HCT116 (cell line): ENCODE data around the gene SEC24C. TPM values are rescaled to one million over a fixed set of nuclear protein-coding genes. Genes with fewer than 3 reads are reported as not detected.

Source experiments
- ATAC-seq: fragments of 200-7000 bp; cut with Tn5 transposase; 2 replicates; pipeline ENCODE4 v1.9.1; 2020; ENCODE audit warnings: mild to moderate bottlenecking, moderate library complexity
- BruUV-seq: library from RNA; stranded (reverse); fragments of 400-500 nt; replicated peaks from 2 replicates; lab custom pipeline; 2021; lab: Mats Ljungman, UMichigan
- CTCF ChIA-PET: fragments of 300-600 bp; sonication (Branson Sonifier 250); formaldehyde crosslinking; loops from one replicate; lab custom pipeline; 2021; ENCODE audit warnings: antibody characterized with exemption; lab: Charles Lee
- POLR2A ChIA-PET: fragments of 300-600, 350-600 bp; sonication (Branson Sonifier 250); formaldehyde crosslinking; loops from one replicate; lab custom pipeline; 2021; ENCODE audit warnings: antibody characterized with exemption; lab: Charles Lee
- RAD21 ChIA-PET, 2 experiments: fragments of 300-600 bp; sonication (Branson Sonifier 250); formaldehyde crosslinking; loops; one replicate each; lab custom pipeline; 2023; ENCODE audit warnings: low total read pairs in 2 of 2; ENCODE audit not compliant: uncharacterized antibody in 2 of 2, unreplicated experiment in 2 of 2, low non-redundant PET in 1 of 2; lab: Charles Lee
- DNase-seq: peaks from one replicate; pipeline ENCODE4 v3.0.0-alpha.2; 2010; ENCODE audit warnings: low read depth, low spot score
- H2AFZ ChIP-seq: fragments of 200-600 bp; shearing (Covaris generic), sonication (generic); 2 replicates; pipeline ENCODE4 v1.6.1; 2017; ENCODE audit warnings: low read depth, mixed run types, mixed read lengths, antibody characterized with exemption, low read length; ENCODE audit not compliant: poor library complexity, severe bottlenecking
- H3K27ac ChIP-seq: 2 replicates; pipeline ENCODE4 v1.5.1; 2012; ENCODE audit warnings: low read depth, low read length
- H3K27me3 ChIP-seq: fragments of 200-600 bp; sonication (generic); 2 replicates; pipeline ENCODE4 v1.6.1; 2016; ENCODE audit warnings: mixed run types, low read length, mixed read lengths; ENCODE audit not compliant: insufficient read depth
- H3K36me3 ChIP-seq, 2 experiments: fragments of 200-500 bp in 1 of 2; fragments of 200-600 bp in 1 of 2; sonication (Bioruptor generic) in 1 of 2; sonication (generic) in 1 of 2; 2 replicates each; pipeline versions ENCODE4 v1.5.1 to v1.6.1; 2014 to 2016; ENCODE audit warnings: low read length in 2 of 2, inconsistent platforms in 1 of 2, mixed read lengths in 1 of 2, mixed run types in 1 of 2; ENCODE audit not compliant: insufficient read depth in 2 of 2, control insufficient read depth in 1 of 2
- H3K4me1 ChIP-seq, 2 experiments: fragments of 200-600 bp in 1 of 2; sonication (generic) in 1 of 2; 2 replicates each; pipeline versions ENCODE4 v1.5.1 to v1.6.1; 2012 to 2017; ENCODE audit warnings: low read length in 2 of 2, inconsistent platforms in 1 of 2, mild to moderate bottlenecking in 1 of 2, mixed read lengths in 1 of 2, mixed run types in 1 of 2, moderate library complexity in 1 of 2; ENCODE audit not compliant: insufficient read depth in 2 of 2, control insufficient read depth in 1 of 2
- H3K4me2 ChIP-seq: fragments of 200-600 bp; sonication (generic); 2 replicates; pipeline ENCODE4 v1.6.1; 2017; ENCODE audit warnings: mixed run types, low read length, mixed read lengths
- H3K4me3 ChIP-seq, 2 experiments: fragments of 200-600 bp in 1 of 2; sonication (generic) in 1 of 2; replicated peaks in 1 of 2; 2 replicates each; pipeline ENCODE4 v1.5.1; 2011 to 2016; ENCODE audit warnings: low read length in 2 of 2, control low read depth in 1 of 2, low read depth in 1 of 2, mild to moderate bottlenecking in 1 of 2, mixed read lengths in 1 of 2, mixed run types in 1 of 2
- H3K79me2 ChIP-seq: fragments of 200-600 bp; sonication (generic); 2 replicates; pipeline ENCODE4 v1.6.1; 2017; ENCODE audit warnings: mild to moderate bottlenecking, mixed run types, low read length, moderate library complexity, mixed read lengths; ENCODE audit not compliant: insufficient read depth
- H3K9ac ChIP-seq: fragments of 200-600 bp; sonication (generic); 2 replicates; pipeline ENCODE4 v1.6.1; 2016; ENCODE audit warnings: low read length, mixed read lengths
- H3K9me2 ChIP-seq: fragments of 200-600 bp; sonication (generic), shearing (Covaris generic); 2 replicates; pipeline ENCODE4 v1.6.1; 2017; ENCODE audit warnings: mixed run types, mild to moderate bottlenecking, moderate library complexity; ENCODE audit not compliant: insufficient read depth
- H3K9me3 ChIP-seq, 2 experiments: fragments of 200-500 bp in 1 of 2; fragments of 200-600 bp in 1 of 2; sonication (Bioruptor generic) in 1 of 2; sonication (generic) in 1 of 2; 2 replicates each; pipeline ENCODE4 v1.6.1; 2014 to 2017; ENCODE audit warnings: low read length in 2 of 2, mixed read lengths in 2 of 2, inconsistent platforms in 1 of 2, low read depth in 1 of 2, mild to moderate bottlenecking in 1 of 2, mixed run types in 1 of 2, moderate library complexity in 1 of 2; ENCODE audit not compliant: control insufficient read depth in 1 of 2, insufficient read depth in 1 of 2
- H4K20me1 ChIP-seq: fragments of 200-600 bp; sonication (generic), shearing (Covaris generic); 2 replicates; pipeline ENCODE4 v1.6.1; 2017; ENCODE audit warnings: mixed run types, mild to moderate bottlenecking, moderate library complexity; ENCODE audit not compliant: insufficient read depth
- CEBPB ChIP-seq: IDR thresholded peaks from 2 replicates; pipeline ENCODE4 v1.6.1; 2012; ENCODE audit warnings: low read depth
- EGR1 ChIP-seq: IDR thresholded peaks from 2 replicates; pipeline ENCODE4 v1.6.1; 2012; ENCODE audit warnings: low read depth
- EZH2 ChIP-seq: fragments of 200-600 bp; sonication (generic); IDR thresholded peaks from 2 replicates; pipeline ENCODE4 v1.6.1; 2017; ENCODE audit warnings: antibody characterized with exemption, mixed run types
- EZH2phosphoT487 ChIP-seq: fragments of 200-600 bp; IDR thresholded peaks from 2 replicates; pipeline ENCODE4 v1.6.1; 2018; ENCODE audit warnings: antibody characterized with exemption, borderline replicate concordance
- FOSL1 ChIP-seq: IDR thresholded peaks from 2 replicates; pipeline ENCODE4 v1.6.1; 2012; ENCODE audit warnings: low read depth
- JUND ChIP-seq: IDR thresholded peaks from 2 replicates; pipeline ENCODE4 v1.6.1; 2012
- SIN3A ChIP-seq: IDR thresholded peaks from 2 replicates; pipeline ENCODE4 v1.6.1; 2012; ENCODE audit warnings: low read depth
- SP1 ChIP-seq: IDR thresholded peaks from 2 replicates; pipeline ENCODE4 v1.6.1; 2012; ENCODE audit warnings: low read depth
- TCF7L2 ChIP-seq: IDR thresholded peaks from 2 replicates; pipeline ENCODE4 v1.7.0; 2011; ENCODE audit warnings: borderline replicate concordance, inconsistent platforms; ENCODE audit not compliant: insufficient read depth, insufficient read length; ENCODE audit errors: extremely low read depth
- YY1 ChIP-seq: IDR thresholded peaks from 2 replicates; pipeline ENCODE4 v1.6.1; 2011; ENCODE audit warnings: low read length, low read depth, moderate library complexity, mild to moderate bottlenecking; ENCODE audit not compliant: insufficient replicate concordance; ENCODE audit errors: extremely low read depth
- ZFX ChIP-seq: fragments of 450-650 bp; IDR thresholded peaks from 2 replicates; pipeline ENCODE4 v1.6.1; 2017
- ZNF274 ChIP-seq: fragments of 200-500 bp; sonication (Bioruptor generic); IDR thresholded peaks from 2 replicates; pipeline ENCODE4 v1.6.1; 2014; ENCODE audit warnings: mild to moderate bottlenecking, low read depth, low read length, inconsistent platforms
- intact Hi-C: fragments of 100-400 bp; cut with micrococcal nuclease; formaldehyde crosslinking; loops from 2 replicates; pipeline ENCODE4 v1.10.0; 2022
- total RNA-seq: library from RNA; stranded (reverse); gene quantifications from one replicate; pipeline ENCODE4 v1.2.1, GENCODE V29; 2021; ENCODE audit not compliant: unreplicated experiment
- TF ChIP-seq, protein P1 (sequence below): IDR thresholded peaks from 2 replicates; pipeline ENCODE4 v1.6.1; 2012
- TF ChIP-seq, protein P2 (sequence below): IDR thresholded peaks from 2 replicates; pipeline ENCODE4 v1.6.1; 2012; ENCODE audit warnings: low read depth
- TF ChIP-seq, protein P3 (sequence below): IDR thresholded peaks from 2 replicates; pipeline ENCODE4 v1.6.1; 2012

Gene SEC24C
- total RNA-seq, 1 experiment from 2014 or later, result 60.9 TPM

DNA sequence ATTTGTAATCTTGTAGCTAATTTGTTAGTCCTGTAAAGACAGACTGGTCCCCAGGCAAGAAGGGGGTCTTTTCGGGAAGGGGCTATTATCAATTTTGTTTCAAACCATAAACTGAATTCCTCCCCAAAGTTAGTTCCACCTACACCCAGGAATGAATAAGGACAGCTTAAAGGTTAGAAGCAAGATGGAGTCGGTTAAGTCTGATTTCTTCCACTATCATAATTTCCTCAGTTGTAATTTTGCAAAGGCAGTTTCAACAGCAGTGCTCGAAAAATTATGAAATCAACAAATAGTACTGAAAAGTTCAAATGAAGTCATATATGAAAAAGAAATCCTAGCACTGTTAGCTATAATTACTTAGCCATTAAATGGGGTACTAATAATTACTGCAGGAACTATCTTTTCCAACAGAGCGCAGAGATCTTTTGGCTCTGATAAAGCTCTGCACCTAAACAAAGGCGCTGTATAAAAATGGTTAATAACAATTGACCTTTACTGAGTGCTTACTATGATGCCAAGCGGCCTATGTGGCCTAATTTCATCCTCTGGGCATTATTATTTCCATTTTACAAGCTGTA lies 756 bp upstream of the SEC24C start:
- intact Hi-C loops, result no loop called here
- H3K79me2 ChIP-seq, result peaks cover 57% of the 10 kb centered on the region
- DNase-seq, result no peak
- H4K20me1 ChIP-seq, result no peaks in the 10 kb centered on the region
- no peak overlapping the region for H2AFZ ChIP-seq
- no peaks in the 10 kb centered on the region for H3K9me2 ChIP-seq
- TF ChIP-seq YY1 (no peak), EGR1 (no peak), EZH2 (no peak), ZFX (no peak), CEBPB (no peak), EZH2phosphoT487 (no peak), FOSL1 (no peak), TCF7L2 (no peak), SP1 (no peak), JUND (no peak), ZNF274 (no peak), SIN3A (no peak)
- TF ChIP-seq, protein P1, sequence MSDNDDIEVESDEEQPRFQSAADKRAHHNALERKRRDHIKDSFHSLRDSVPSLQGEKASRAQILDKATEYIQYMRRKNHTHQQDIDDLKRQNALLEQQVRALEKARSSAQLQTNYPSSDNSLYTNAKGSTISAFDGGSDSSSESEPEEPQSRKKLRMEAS, result no peak
- TF ChIP-seq, protein P2, sequence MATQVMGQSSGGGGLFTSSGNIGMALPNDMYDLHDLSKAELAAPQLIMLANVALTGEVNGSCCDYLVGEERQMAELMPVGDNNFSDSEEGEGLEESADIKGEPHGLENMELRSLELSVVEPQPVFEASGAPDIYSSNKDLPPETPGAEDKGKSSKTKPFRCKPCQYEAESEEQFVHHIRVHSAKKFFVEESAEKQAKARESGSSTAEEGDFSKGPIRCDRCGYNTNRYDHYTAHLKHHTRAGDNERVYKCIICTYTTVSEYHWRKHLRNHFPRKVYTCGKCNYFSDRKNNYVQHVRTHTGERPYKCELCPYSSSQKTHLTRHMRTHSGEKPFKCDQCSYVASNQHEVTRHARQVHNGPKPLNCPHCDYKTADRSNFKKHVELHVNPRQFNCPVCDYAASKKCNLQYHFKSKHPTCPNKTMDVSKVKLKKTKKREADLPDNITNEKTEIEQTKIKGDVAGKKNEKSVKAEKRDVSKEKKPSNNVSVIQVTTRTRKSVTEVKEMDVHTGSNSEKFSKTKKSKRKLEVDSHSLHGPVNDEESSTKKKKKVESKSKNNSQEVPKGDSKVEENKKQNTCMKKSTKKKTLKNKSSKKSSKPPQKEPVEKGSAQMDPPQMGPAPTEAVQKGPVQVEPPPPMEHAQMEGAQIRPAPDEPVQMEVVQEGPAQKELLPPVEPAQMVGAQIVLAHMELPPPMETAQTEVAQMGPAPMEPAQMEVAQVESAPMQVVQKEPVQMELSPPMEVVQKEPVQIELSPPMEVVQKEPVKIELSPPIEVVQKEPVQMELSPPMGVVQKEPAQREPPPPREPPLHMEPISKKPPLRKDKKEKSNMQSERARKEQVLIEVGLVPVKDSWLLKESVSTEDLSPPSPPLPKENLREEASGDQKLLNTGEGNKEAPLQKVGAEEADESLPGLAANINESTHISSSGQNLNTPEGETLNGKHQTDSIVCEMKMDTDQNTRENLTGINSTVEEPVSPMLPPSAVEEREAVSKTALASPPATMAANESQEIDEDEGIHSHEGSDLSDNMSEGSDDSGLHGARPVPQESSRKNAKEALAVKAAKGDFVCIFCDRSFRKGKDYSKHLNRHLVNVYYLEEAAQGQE, result no peak
- TF ChIP-seq, protein P3, sequence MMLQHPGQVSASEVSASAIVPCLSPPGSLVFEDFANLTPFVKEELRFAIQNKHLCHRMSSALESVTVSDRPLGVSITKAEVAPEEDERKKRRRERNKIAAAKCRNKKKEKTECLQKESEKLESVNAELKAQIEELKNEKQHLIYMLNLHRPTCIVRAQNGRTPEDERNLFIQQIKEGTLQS, result no peak
- TF ChIP-seq, all 23 proteins: peak for 0
- Histone ChIP-seq H3K27me3 (no peaks in the 10 kb centered on the region), H3K9ac (peak overlapping the region; percentile 91), H3K4me1 (peaks cover 2 to 22% of the 10 kb centered on the region in 2 experiments; a peak in 3 of 4 replicates), H3K9me3 (no peaks in the 10 kb centered on the region), H3K4me3 (peak overlapping the region; percentile 84 to 98), H3K36me3 (0 out of 4 replicates have a peak, but pooled peaks cover 0 to 5% of the 10 kb centered on the region in 2 experiments), H3K4me2 (peak overlapping the region; percentile 86), H3K27ac (peak overlapping the region; percentile 79)
- TSS peak; percentile 96 for BruUV-seq
- POLR2A ChIA-PET, result interaction anchor here (0.7 to 3.6 kb wide), 4 partner anchors 10 to 29 kb away, joined by 3 to 36 read pairs (median 6); a partner anchor contains a TSS
- no peak; the same call in 1 of the 2 replicates for ATAC-seq
- RAD21 ChIA-PET, result no interaction called here
- CTCF ChIA-PET, result interaction anchor here (1.4 kb wide), 1 partner anchor 29 kb away, joined by 3 read pairs; a partner anchor contains a TSS
